Peyer's patch (tissue), 4 donors: ENCODE results near the gene RPS3.

Source experiments
- POLR2A ChIP-seq, 2 donors: fragments of 450-650 bp; IDR thresholded peaks; one replicate each; pipeline ENCODE4 v1.5.1; 2017; ENCODE audit warnings: antibody characterized with exemption in 2 of 2, mild to moderate bottlenecking in 2 of 2, moderate library complexity in 2 of 2
- TF ChIP-seq, protein P1 (sequence below), 6 experiments: fragments of 450-650 bp in 4 of 6; fragments of 200-600 bp in 2 of 6; sonication (generic) in 1 of 6; IDR thresholded peaks; one replicate each; pipeline ENCODE4 v1.5.1; 2017 to 2019; ENCODE audit warnings: antibody characterized with exemption in 6 of 6, mild to moderate bottlenecking in 3 of 6, moderate library complexity in 1 of 6

DNA sequence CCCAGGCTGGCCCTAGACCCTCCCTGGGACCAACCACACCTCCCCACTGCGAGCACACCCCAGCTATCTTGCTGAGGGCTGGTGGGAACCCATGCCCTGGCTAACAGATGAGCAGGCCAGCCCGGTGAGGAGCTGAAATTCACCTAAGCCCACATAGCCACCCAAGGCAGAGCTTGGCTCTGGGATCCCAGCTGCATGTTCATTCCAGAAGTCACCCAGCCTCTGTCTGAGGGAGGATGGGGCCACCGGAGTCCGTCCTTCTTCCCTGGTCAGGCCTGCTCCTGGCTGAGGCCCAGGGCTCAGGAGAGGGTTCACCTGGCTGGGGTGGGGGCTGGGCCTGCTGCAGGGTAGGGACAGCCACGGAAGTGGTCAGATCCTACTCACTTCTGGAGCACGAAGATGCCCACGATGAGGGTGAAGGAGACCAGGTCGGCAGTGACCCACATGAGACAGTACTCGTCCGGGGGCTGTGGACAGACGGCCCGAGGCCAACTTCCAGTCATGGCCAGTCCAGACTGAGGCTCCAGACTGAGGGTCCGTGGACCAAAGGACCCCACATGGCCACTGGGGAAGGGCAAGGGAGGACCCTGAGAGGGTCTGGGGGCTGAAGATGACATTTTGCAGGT lies 40.3 kb downstream of the RPS3 start:
- TF ChIP-seq, protein P1, sequence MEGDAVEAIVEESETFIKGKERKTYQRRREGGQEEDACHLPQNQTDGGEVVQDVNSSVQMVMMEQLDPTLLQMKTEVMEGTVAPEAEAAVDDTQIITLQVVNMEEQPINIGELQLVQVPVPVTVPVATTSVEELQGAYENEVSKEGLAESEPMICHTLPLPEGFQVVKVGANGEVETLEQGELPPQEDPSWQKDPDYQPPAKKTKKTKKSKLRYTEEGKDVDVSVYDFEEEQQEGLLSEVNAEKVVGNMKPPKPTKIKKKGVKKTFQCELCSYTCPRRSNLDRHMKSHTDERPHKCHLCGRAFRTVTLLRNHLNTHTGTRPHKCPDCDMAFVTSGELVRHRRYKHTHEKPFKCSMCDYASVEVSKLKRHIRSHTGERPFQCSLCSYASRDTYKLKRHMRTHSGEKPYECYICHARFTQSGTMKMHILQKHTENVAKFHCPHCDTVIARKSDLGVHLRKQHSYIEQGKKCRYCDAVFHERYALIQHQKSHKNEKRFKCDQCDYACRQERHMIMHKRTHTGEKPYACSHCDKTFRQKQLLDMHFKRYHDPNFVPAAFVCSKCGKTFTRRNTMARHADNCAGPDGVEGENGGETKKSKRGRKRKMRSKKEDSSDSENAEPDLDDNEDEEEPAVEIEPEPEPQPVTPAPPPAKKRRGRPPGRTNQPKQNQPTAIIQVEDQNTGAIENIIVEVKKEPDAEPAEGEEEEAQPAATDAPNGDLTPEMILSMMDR (IDR thresholded peaks at IDR 0.05) = no peak
- TF ChIP-seq POLR2A (IDR thresholded peaks at IDR 0.05) = no peak
